Smooth muscle cell (in vitro differentiated cells): ENCODE data around the gene TDRKH. TPM values are rescaled to one million over a fixed set of nuclear protein-coding genes. Genes with fewer than 3 reads are reported as not detected.

ENCODE experiments used
- DNase-seq: peaks from one replicate; lab custom pipeline; 2025; ENCODE audit not compliant: unreplicated experiment; lab: John Stamatoyannopoulos, UW
- H2AFZ ChIP-seq: fragments of 200-600 bp; sonication (generic); 2 replicates; pipeline ENCODE4 v1.6.0; 2016; ENCODE audit warnings: antibody characterized with exemption, low read depth, mild to moderate bottlenecking
- H3F3A ChIP-seq: fragments of 200-600 bp; sonication (generic); 2 replicates; pipeline ENCODE4 v1.6.0; 2017; ENCODE audit warnings: antibody characterized with exemption, low read depth
- H3K27ac ChIP-seq: fragments of 200-600 bp; sonication (generic); 2 replicates; pipeline ENCODE4 v1.5.1; 2016; ENCODE audit warnings: low read depth, mild to moderate bottlenecking
- H3K27me3 ChIP-seq: fragments of 200-600 bp; sonication (generic); 2 replicates; pipeline ENCODE4 v1.6.1; 2016; ENCODE audit warnings: low read depth, mild to moderate bottlenecking
- H3K36me3 ChIP-seq: fragments of 200-600 bp; sonication (generic); 2 replicates; pipeline ENCODE4 v1.5.1; 2016; ENCODE audit warnings: low read depth
- H3K4me1 ChIP-seq: fragments of 200-600 bp; sonication (generic); 2 replicates; pipeline ENCODE4 v1.5.1; 2016; ENCODE audit warnings: low read depth
- H3K4me2 ChIP-seq: fragments of 200-600 bp; sonication (generic); 2 replicates; pipeline ENCODE4 v1.6.0; 2016; ENCODE audit warnings: mild to moderate bottlenecking
- H3K4me3 ChIP-seq: fragments of 200-600 bp; sonication (generic); 2 replicates; pipeline ENCODE4 v1.5.1; 2016; ENCODE audit warnings: mild to moderate bottlenecking
- H3K79me2 ChIP-seq: fragments of 200-600 bp; sonication (generic); 2 replicates; pipeline ENCODE4 v1.6.0; 2016; ENCODE audit warnings: low read depth, mild to moderate bottlenecking
- H3K9ac ChIP-seq: fragments of 200-600 bp; sonication (generic); 2 replicates; pipeline ENCODE4 v1.6.0; 2016; ENCODE audit warnings: low read depth
- H3K9me3 ChIP-seq: fragments of 200-600 bp; sonication (generic); replicated peaks from 2 replicates; pipeline ENCODE4 v1.5.1; 2016; ENCODE audit warnings: low read depth
- H4K20me1 ChIP-seq: fragments of 200-600 bp; sonication (generic); 2 replicates; pipeline ENCODE4 v1.6.0; 2016; ENCODE audit warnings: low read depth
- WGBS: methylation state at CpG from one replicate; pipeline ENCODE4 v1.1.7; 2016; ENCODE audit warnings: low lambda C conversion rate; 5-methylcytosine and 5-hydroxymethylcytosine counted together
- polyA plus RNA-seq: library from polyadenylated mRNA; unstranded; fragments of >200 nt; fragmentation: Nextera tagmentation; extraction: Ambion mirVana; gene quantifications from 2 replicates; pipeline ENCODE4 v1.2.1, GENCODE V29; 2016
- total RNA-seq: library from RNA; depleted of rRNA; stranded (reverse); fragments of >200 nt; gene quantifications from 2 replicates; pipeline ENCODE4 v1.2.3, GENCODE V29; 2014
- TF ChIP-seq, protein P1 (sequence below): fragments of 200-600 bp; sonication (generic); IDR thresholded peaks from 2 replicates; pipeline ENCODE4 v1.5.1; 2017; ENCODE audit warnings: borderline replicate concordance, mild to moderate bottlenecking, antibody characterized with exemption; ENCODE audit not compliant: insufficient read depth, poor library complexity, severe bottlenecking

Gene TDRKH
- total and polyA plus RNA-seq, 2 experiments from 2014 or later, result 4.7 to 8.5 TPM

DNA sequence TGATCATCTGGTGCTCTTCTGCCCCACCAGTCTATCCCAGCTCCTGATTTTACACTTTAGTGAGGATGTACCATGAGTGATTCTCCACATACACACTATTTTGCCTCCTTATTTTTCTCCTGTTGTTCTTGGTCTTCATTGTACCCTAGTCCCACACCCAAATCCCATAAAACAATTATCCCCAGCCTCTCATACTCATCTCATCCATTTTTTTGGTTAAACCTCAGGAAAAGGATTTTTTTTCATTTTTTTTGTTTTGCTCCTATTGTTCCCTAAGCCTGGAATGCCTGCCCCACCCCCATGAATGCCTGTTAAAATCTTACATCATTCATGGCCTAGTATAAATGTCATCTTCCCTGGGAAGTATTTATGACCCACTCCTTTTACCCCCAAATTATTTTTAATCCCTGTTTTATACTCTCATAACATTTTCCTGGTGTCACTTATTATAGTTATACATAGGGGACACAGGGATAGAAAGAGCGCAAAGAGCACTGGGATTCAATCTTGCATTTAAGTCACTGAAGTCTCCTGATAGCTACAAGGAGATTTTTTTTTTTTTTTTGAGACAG is 19.8 kb upstream of the TDRKH start:
- 100% methylated on average over 1 of the region's 1 CpG for WGBS
- Histone ChIP-seq H3K79me2 (no peaks in the 10 kb centered on the region), H3K4me3 (no peak overlapping the region), H3K9ac (no peak overlapping the region), H2AFZ (no peak overlapping the region), H3K27me3 (peaks cover 6% of the 10 kb centered on the region), H3K36me3 (no peaks in the 10 kb centered on the region), H3F3A (no peaks in the 10 kb centered on the region), H3K4me2 (no peak overlapping the region), H3K9me3 (no peaks in the 10 kb centered on the region), H4K20me1 (no peaks in the 10 kb centered on the region), H3K4me1 (no peaks in the 10 kb centered on the region), H3K27ac (no peak overlapping the region)
- no peak for DNase-seq
- TF ChIP-seq, protein P1, sequence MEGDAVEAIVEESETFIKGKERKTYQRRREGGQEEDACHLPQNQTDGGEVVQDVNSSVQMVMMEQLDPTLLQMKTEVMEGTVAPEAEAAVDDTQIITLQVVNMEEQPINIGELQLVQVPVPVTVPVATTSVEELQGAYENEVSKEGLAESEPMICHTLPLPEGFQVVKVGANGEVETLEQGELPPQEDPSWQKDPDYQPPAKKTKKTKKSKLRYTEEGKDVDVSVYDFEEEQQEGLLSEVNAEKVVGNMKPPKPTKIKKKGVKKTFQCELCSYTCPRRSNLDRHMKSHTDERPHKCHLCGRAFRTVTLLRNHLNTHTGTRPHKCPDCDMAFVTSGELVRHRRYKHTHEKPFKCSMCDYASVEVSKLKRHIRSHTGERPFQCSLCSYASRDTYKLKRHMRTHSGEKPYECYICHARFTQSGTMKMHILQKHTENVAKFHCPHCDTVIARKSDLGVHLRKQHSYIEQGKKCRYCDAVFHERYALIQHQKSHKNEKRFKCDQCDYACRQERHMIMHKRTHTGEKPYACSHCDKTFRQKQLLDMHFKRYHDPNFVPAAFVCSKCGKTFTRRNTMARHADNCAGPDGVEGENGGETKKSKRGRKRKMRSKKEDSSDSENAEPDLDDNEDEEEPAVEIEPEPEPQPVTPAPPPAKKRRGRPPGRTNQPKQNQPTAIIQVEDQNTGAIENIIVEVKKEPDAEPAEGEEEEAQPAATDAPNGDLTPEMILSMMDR, result no peak

DNA sequence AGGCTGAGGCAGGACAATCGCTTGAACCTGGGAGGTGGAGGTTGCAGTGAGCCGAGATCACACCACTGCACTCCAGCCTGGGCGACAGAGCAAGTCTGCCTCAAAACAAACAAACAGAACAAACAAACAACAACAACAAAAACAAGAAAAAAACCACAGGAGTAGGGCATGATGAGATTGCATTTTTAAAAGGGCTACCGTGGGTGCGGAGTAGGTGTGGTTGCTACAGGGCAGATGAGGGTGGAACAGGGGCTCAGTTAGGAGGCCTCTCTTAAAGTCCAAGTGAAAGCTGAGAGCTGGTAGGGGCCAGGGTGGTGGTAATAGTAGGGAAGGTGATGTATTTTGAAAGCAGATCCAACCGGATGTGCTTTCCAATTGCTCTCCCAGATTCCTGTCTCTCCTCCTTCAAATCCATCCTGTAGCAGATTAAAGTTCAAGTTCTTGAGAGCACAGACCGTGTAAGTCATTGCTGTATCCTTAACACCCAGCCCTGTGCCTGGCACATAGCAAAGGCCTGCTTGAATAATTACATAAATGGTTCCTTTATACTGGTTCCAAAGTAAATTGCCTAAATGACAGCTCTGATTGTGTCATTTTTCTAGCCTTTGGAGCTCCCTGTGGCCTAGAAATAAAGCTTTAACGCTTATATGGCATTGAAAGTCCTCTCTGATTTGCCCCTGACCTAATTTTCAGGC is 19.1 kb upstream of the TDRKH start:
- H4K20me1 ChIP-seq, result no peaks in the 10 kb centered on the region
- H3K36me3 ChIP-seq, result no peaks in the 10 kb centered on the region
- H3K9ac ChIP-seq, result no peak overlapping the region
- no peak for DNase-seq
- no peak overlapping the region for H3K4me3 ChIP-seq
- no peak overlapping the region for H3K27ac ChIP-seq
- TF ChIP-seq, protein P1, result no peak
- H3K4me1 ChIP-seq, result no peaks in the 10 kb centered on the region
- 81% methylated on average over 8 of the region's 8 CpGs for WGBS
- H3K79me2 ChIP-seq, result no peaks in the 10 kb centered on the region
- no peak overlapping the region for H2AFZ ChIP-seq
- no peaks in the 10 kb centered on the region for H3K9me3 ChIP-seq
- H3F3A ChIP-seq, result no peaks in the 10 kb centered on the region
- no peak overlapping the region for H3K4me2 ChIP-seq
- peaks cover 7% of the 10 kb centered on the region for H3K27me3 ChIP-seq

DNA sequence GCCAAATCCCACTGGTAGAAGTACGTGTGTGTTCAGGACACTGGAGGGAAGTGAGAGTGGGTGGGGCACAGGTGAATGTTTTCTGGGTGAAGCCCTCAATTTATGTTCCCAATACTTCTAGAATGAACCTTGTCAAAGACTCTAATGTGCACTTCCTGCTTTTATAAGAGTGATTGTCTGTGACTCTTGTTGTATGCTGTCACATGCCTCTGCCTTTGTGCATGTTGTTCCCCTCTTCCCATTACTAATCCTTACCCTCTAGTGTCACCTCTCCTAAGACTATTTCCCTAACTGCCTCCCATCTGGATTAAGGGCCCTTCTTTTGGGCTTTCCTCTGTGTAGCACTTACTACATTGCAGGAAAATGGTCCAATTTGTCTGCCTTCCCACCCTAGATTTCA is 17.5 kb upstream of the TDRKH start:
- no peaks in the 10 kb centered on the region for H3F3A ChIP-seq
- H4K20me1 ChIP-seq, result no peaks in the 10 kb centered on the region
- DNase-seq, result no peak
- no peaks in the 10 kb centered on the region for H3K36me3 ChIP-seq
- H3K4me3 ChIP-seq, result no peak overlapping the region
- H3K79me2 ChIP-seq, result no peaks in the 10 kb centered on the region
- no peak overlapping the region for H3K4me2 ChIP-seq
- no peak overlapping the region for H2AFZ ChIP-seq
- no peaks in the 10 kb centered on the region for H3K9me3 ChIP-seq
- H3K9ac ChIP-seq, result no peak overlapping the region
- TF ChIP-seq, protein P1, result no peak
- no peaks in the 10 kb centered on the region for H3K4me1 ChIP-seq
- no peak overlapping the region for H3K27ac ChIP-seq
- 100% methylated on average over 1 of the region's 1 CpG for WGBS
- H3K27me3 ChIP-seq, result peaks cover 14% of the 10 kb centered on the region

DNA sequence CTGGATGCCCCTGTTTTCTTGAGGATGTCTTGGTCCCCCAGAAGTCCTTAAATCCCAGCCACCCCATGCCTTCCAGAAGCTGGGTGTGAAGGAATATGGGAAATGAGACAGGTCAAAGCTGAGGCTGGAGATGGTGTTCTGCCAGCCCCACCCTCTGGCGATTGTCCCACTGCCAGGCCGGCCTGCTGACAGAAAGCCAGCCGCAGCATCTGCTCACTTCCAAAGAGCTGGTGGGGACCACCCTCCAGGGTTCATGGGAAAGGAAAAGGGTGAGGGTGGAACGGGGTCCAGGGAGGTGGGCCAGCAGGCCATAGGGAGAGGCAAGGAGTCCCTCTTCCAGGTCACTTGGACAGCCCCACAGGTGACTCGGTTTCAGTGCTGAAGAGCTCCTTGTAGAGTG is 16.8 kb upstream of the TDRKH start:
- WGBS, result 91% methylated on average over 5 of the region's 5 CpGs
- DNase-seq, result no peak

More for the DNA sequence above, 16.8 kb upstream of the TDRKH start:
- Histone ChIP-seq H3K79me2 (no peaks in the 10 kb centered on the region), H3K27ac (no peak overlapping the region), H3F3A (no peaks in the 10 kb centered on the region), H3K4me3 (no peak overlapping the region), H3K9ac (no peak overlapping the region), H3K9me3 (no peaks in the 10 kb centered on the region), H3K4me2 (no peak overlapping the region), H4K20me1 (no peaks in the 10 kb centered on the region), H3K27me3 (peaks cover 14% of the 10 kb centered on the region), H2AFZ (no peak overlapping the region), H3K36me3 (no peaks in the 10 kb centered on the region), H3K4me1 (no peaks in the 10 kb centered on the region)
- TF ChIP-seq, protein P1, result no peak
